Cardiac muscle cell (in vitro differentiated cells and primary cell): ENCODE measurements around the gene HBB. TPM values are rescaled to one million over a fixed set of nuclear protein-coding genes. Genes with fewer than 3 reads are reported as not detected.

Experiments used
- DNase-seq, 2 donors: peaks; one replicate each; pipeline versions ENCODE4 v3.0.0 to v3.0.0-alpha.2; 2010 to 2017; ENCODE audit warnings: low read depth in 1 of 2, low spot score in 1 of 2
- H3K27ac ChIP-seq: fragments of 200-600 bp; sonication (generic); 2 replicates; pipeline ENCODE4 v1.5.1; 2016
- H3K27me3 ChIP-seq: fragments of 200-600 bp; sonication (generic); 2 replicates; pipeline ENCODE4 v1.6.0; 2016; ENCODE audit warnings: control low read depth
- H3K36me3 ChIP-seq: fragments of 200-600 bp; sonication (generic); 2 replicates; pipeline ENCODE4 v1.5.1; 2016; ENCODE audit warnings: control low read depth
- H3K4me1 ChIP-seq: fragments of 200-600 bp; sonication (generic); 2 replicates; pipeline ENCODE4 v1.8.1; 2017; ENCODE audit warnings: low read depth, mild to moderate bottlenecking, mixed run types
- H3K4me3 ChIP-seq: fragments of 200-600 bp; sonication (generic); 2 replicates; pipeline ENCODE4 v1.5.1; 2016; ENCODE audit warnings: mild to moderate bottlenecking
- H3K9me3 ChIP-seq: fragments of 200-600 bp; sonication (generic); 2 replicates; pipeline ENCODE4 v1.5.1; 2017; ENCODE audit warnings: low read depth, mild to moderate bottlenecking, control low read depth
- polyA plus RNA-seq: library from polyadenylated mRNA; unstranded; fragments of >200 nt; fragmentation: Nextera tagmentation; extraction: Ambion mirVana; gene quantifications from 2 replicates; pipeline ENCODE4 v1.2.1, GENCODE V29; 2016
- total RNA-seq: library from RNA; depleted of rRNA; stranded (reverse); fragments of >200 nt; gene quantifications from 2 replicates; pipeline ENCODE4 v1.2.3, GENCODE V29; 2016
- TF ChIP-seq, protein P1 (sequence below): IDR thresholded peaks from 2 replicates; pipeline ENCODE4 v1.5.1; 2012; ENCODE audit warnings: low read depth, mild to moderate bottlenecking, low read length

The HBB gene
- total and polyA plus RNA-seq, 2 experiments from 2014 or later: not detected

DNA sequence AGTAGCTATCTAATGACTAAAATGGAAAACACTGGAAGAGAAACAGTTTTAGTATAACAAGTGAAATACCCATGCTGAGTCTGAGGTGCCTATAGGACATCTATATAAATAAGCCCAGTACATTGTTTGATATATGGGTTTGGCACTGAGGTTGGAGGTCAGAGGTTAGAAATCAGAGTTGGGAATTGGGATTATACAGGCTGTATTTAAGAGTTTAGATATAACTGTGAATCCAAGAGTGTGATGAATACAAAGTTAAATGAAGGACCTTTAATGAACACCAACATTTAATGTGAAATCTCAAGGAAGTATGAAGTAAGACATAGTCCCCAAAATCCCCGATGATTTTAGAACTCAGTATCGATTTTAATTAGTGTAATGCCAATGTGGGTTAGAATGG, 10.5 kb upstream of the HBB start:
- DNase-seq: no peak
- no peaks in the 10 kb centered on the region for H3K36me3 ChIP-seq

DNA sequence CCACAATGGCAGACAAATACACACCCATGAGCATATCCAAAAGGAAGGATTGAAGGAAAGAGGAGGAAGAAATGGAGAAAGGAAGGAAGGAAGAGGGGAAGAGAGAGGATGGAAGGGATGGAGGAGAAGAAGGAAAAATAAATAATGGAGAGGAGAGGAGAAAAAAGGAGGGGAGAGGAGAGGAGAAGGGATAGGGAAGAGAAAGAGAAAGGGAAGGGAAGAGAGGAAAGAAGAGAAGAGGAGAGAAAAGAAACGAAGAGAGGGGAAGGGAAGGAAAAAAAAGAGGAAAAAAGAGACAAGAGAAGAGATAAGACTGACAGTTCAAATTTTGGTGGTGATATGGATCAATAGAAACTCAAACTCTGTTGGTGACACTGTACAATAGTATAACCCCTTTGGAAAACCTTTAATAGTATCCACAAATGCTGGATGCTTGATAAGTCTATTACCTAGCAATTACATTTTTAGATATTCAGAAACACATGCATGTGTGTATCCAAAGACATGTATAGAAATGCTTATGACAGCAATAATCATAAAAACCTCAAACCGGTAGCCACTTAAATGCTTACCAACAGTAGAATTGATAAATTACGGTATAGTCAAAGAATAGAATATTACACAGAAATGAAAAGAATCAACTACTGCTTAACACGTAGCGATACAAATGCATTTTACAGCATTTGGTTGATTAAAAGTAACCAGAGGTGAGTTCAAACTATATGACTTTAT, 8.7 kb upstream of the HBB start:
- Histone ChIP-seq H3K4me3 (no peak overlapping the region), H3K4me1 (peaks cover 9% of the 10 kb centered on the region), H3K36me3 (no peaks in the 10 kb centered on the region), H3K9me3 (no peaks in the 10 kb centered on the region), H3K27ac (no peak overlapping the region), H3K27me3 (no peaks in the 10 kb centered on the region)
- DNase-seq: no peak
- TF ChIP-seq, protein P1, sequence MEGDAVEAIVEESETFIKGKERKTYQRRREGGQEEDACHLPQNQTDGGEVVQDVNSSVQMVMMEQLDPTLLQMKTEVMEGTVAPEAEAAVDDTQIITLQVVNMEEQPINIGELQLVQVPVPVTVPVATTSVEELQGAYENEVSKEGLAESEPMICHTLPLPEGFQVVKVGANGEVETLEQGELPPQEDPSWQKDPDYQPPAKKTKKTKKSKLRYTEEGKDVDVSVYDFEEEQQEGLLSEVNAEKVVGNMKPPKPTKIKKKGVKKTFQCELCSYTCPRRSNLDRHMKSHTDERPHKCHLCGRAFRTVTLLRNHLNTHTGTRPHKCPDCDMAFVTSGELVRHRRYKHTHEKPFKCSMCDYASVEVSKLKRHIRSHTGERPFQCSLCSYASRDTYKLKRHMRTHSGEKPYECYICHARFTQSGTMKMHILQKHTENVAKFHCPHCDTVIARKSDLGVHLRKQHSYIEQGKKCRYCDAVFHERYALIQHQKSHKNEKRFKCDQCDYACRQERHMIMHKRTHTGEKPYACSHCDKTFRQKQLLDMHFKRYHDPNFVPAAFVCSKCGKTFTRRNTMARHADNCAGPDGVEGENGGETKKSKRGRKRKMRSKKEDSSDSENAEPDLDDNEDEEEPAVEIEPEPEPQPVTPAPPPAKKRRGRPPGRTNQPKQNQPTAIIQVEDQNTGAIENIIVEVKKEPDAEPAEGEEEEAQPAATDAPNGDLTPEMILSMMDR: no peak

More for the DNA sequence above, 10.5 kb upstream of the HBB start:
- Histone ChIP-seq H3K4me3 (no peak overlapping the region), H3K27me3 (no peaks in the 10 kb centered on the region), H3K27ac (no peak overlapping the region), H3K9me3 (no peaks in the 10 kb centered on the region), H3K4me1 (peaks cover 9% of the 10 kb centered on the region)
- TF ChIP-seq, protein P1: no peak

DNA sequence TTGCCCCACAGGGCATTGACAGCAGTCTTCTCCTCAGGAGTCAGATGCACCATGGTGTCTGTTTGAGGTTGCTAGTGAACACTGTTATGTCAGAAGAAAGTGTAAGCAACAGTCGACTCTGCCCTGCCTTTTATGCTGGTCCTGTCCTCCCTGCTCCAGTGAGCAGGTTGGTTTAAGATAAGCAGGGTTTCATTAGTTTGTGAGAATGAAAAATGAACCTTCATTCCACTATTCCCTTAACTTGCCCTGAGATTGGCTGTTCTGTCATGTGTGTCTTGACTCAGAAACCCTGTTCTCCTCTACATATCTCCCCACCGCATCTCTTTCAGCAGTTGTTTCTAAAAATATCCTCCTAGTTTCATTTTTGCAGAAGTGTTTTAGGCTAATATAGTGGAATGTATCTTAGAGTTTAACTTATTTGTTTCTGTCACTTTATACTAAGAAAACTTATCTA, 7.5 kb upstream of the HBB start, which contains the start of gene HBD:
TSS of gene HBD (minus strand) at position 103 of the 454 bp plus-strand sequence. CDS start at position 53, 50 bp downstream.
- no peak within 1 kb of the TSS for H3K27ac ChIP-seq
- peak; percentile 3 for DNase-seq
- peaks cover 9% of the 10 kb centered on the region for H3K4me1 ChIP-seq
- H3K36me3 ChIP-seq: no peaks in the 10 kb centered on the region
- no peaks in the 10 kb centered on the region for H3K27me3 ChIP-seq
- no peak within 1 kb of the TSS for H3K4me3 ChIP-seq
- TF ChIP-seq, protein P1: no peak
- H3K9me3 ChIP-seq: no peaks in the 10 kb centered on the region

DNA sequence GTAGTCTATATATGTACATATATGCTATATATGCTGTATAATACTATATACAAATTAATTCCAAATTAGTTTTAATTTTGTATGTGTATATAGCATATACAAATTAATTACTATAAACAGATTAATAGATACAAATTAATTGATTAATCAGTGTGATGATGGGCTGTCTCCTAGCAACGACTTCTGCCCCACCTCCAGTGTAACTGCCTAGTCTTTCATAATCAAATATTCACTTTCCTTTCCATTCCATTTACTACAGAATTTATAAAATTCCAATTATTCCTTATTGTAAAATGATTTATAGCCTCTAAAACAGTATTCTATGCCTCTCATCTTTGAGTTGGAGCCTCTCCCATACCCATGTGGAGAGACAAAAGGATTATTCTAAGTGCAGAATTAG, 6.4 kb upstream of the HBB start:
- no peaks in the 10 kb centered on the region for H3K36me3 ChIP-seq
- TF ChIP-seq, protein P1: no peak

DNA sequence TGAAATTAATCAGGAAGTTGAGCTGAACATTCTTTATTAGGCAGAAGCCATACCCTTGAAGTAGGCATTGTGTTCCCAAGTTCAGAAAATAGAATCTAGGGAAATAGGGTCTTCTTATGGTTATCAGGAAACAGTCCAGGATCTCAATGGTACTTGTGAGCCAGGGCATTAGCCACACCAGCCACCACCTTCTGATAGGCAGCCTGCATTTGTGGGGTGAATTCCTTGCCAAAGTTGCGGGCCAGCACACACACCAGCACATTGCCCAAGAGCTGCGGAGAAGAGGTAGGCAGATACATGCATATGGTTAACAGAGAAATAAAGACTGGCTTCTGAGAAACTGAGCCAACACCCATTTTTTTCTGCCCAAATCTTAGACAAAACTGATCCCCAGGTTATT, 6.0 kb upstream of the HBB start:
- H3K4me1 ChIP-seq: peaks cover 9% of the 10 kb centered on the region
- no peak for DNase-seq
- TF ChIP-seq, protein P1: no peak

More for the DNA sequence above, 6.4 kb upstream of the HBB start:
- no peak for DNase-seq
- Histone ChIP-seq H3K4me3 (no peak overlapping the region), H3K9me3 (no peaks in the 10 kb centered on the region), H3K4me1 (peaks cover 9% of the 10 kb centered on the region), H3K27me3 (no peaks in the 10 kb centered on the region), H3K27ac (no peak overlapping the region)

More for the DNA sequence above, 6.0 kb upstream of the HBB start:
- no peaks in the 10 kb centered on the region for H3K36me3 ChIP-seq
- H3K9me3 ChIP-seq: no peaks in the 10 kb centered on the region
- H3K27ac ChIP-seq: no peak overlapping the region
- H3K4me3 ChIP-seq: no peak overlapping the region
- no peaks in the 10 kb centered on the region for H3K27me3 ChIP-seq
